GM12878 (cell line): Measurements from ENCODE around the gene CFAP157. TPM values are rescaled to one million over a fixed set of nuclear protein-coding genes. Genes with fewer than 3 reads are reported as not detected.

Experiments used
- ATAC-seq: fragments of 200-7000 bp; cut with Tn5 transposase; 3 replicates; pipeline ENCODE4 v1.9.1; 2020; ENCODE audit warnings: mild to moderate bottlenecking, moderate library complexity
- BruUV-seq: library from RNA; stranded (reverse); fragments of 400-500 nt; replicated peaks from 2 replicates; lab custom pipeline; 2021; lab: Mats Ljungman, UMichigan
- CTCF ChIA-PET: fragments of 300-600 bp; sonication (Branson Sonifier 250); formaldehyde crosslinking; extraction: SDS; loops from one replicate; lab custom pipeline; 2021; ENCODE audit warnings: inconsistent platforms; lab: Yijun Ruan, JAX
- POLR2A ChIA-PET: fragments of 350-600 bp; formaldehyde crosslinking; extraction: SDS; loops from one replicate; lab custom pipeline; 2021; ENCODE audit warnings: inconsistent platforms; lab: Charles Lee
- RAD21 ChIA-PET: fragments of 300-600 bp; sonication (Branson Sonifier 250); formaldehyde crosslinking; loops from one replicate; lab custom pipeline; 2023; ENCODE audit warnings: antibody characterized with exemption; ENCODE audit not compliant: unreplicated experiment; lab: Charles Lee
- SMC1A ChIA-PET: fragments of 300-600 bp; sonication (Branson Sonifier 250); formaldehyde crosslinking; loops from one replicate; lab custom pipeline; 2023; ENCODE audit not compliant: unreplicated experiment, uncharacterized antibody; lab: Charles Lee
- DNase-seq: peaks from one replicate; pipeline ENCODE4 v3.0.0-alpha.2; 2011; ENCODE audit warnings: low read depth, low spot score
- FAIRE-seq: peaks from 3 replicates; lab custom pipeline; 2011; peaks lifted over from hg19 to GRCh38; lab: Jason Lieb, UNC
- H2AFZ ChIP-seq: 2 replicates; pipeline ENCODE4 v1.6.0; 2011; ENCODE audit warnings: low read depth, low read length, control low read depth; ENCODE audit not compliant: control insufficient read depth
- H3K27ac ChIP-seq: 2 replicates; pipeline ENCODE4 v1.5.1; 2011; ENCODE audit warnings: control low read depth; ENCODE audit not compliant: control insufficient read depth, insufficient read depth
- H3K27me3 ChIP-seq, 2 experiments: replicated peaks in 1 of 2; 2 replicates each; pipeline versions ENCODE4 v1.6.0 to v1.6.1; 2011; ENCODE audit warnings: low read length in 1 of 2; ENCODE audit not compliant: control insufficient read depth in 2 of 2, insufficient read depth in 2 of 2
- H3K36me3 ChIP-seq, 2 experiments: 2 replicates each; pipeline ENCODE4 v1.5.1; 2011; ENCODE audit warnings: low read length in 1 of 2; ENCODE audit not compliant: control insufficient read depth in 2 of 2, insufficient read depth in 2 of 2
- H3K4me1 ChIP-seq: 2 replicates; pipeline ENCODE4 v1.6.1; 2011; ENCODE audit warnings: mild to moderate bottlenecking, low read length, moderate library complexity, mixed read lengths; ENCODE audit not compliant: control insufficient read depth, insufficient read depth
- H3K4me2 ChIP-seq: 2 replicates; pipeline ENCODE4 v1.6.0; 2011; ENCODE audit warnings: control low read depth; ENCODE audit not compliant: control insufficient read depth, insufficient read depth
- H3K4me3 ChIP-seq: fragments of 200-600 bp; sonication (generic); 2 replicates; pipeline ENCODE4 v1.5.1; 2016
- H3K79me2 ChIP-seq: 2 replicates; pipeline ENCODE4 v1.6.0; 2011; ENCODE audit warnings: low read length; ENCODE audit not compliant: control insufficient read depth, insufficient read depth
- H3K9ac ChIP-seq: 2 replicates; pipeline ENCODE4 v1.8.0; 2011; ENCODE audit warnings: low read length, control low read depth, mixed read lengths; ENCODE audit not compliant: control insufficient read depth, insufficient read depth
- H3K9me3 ChIP-seq: replicated peaks from 3 replicates; pipeline ENCODE4 v1.5.1; 2011; ENCODE audit warnings: mild to moderate bottlenecking, low read length; ENCODE audit not compliant: control insufficient read depth, insufficient read depth
- H4K20me1 ChIP-seq: 2 replicates; pipeline ENCODE4 v1.6.0; 2011; ENCODE audit not compliant: control insufficient read depth, insufficient read depth
- BMI1 ChIP-seq: fragments of 450-650 bp; IDR thresholded peaks from 2 replicates; pipeline ENCODE4 v1.6.1; 2016; ENCODE audit warnings: mild to moderate bottlenecking, moderate library complexity, borderline replicate concordance
- CBX5 ChIP-seq: sonication (generic); IDR thresholded peaks from 2 replicates; pipeline ENCODE4 v1.6.1; 2016; ENCODE audit warnings: low read depth, moderate library complexity, mild to moderate bottlenecking, inconsistent platforms
- CEBPB ChIP-seq, 2 experiments: fragments of 150-350 bp in 1 of 2; IDR thresholded peaks; 2 replicates each; pipeline ENCODE4 v1.6.1; 2012 to 2014; ENCODE audit warnings: low read depth in 2 of 2, low read length in 2 of 2, borderline replicate concordance in 1 of 2, inconsistent platforms in 1 of 2
- DPF2 ChIP-seq: fragments of 450-650 bp; IDR thresholded peaks from 2 replicates; pipeline ENCODE4 v1.6.1; 2017; ENCODE audit warnings: mild to moderate bottlenecking
- E2F4 ChIP-seq: IDR thresholded peaks from 2 replicates; pipeline ENCODE4 v1.6.1; 2012; ENCODE audit warnings: low read depth, low read length, improper control_type of control experiment
- FOS ChIP-seq: IDR thresholded peaks from 3 replicates; pipeline ENCODE4 v1.6.1; 2011; ENCODE audit warnings: borderline replicate concordance; ENCODE audit not compliant: insufficient read length; ENCODE audit errors: extremely low read depth
- HCFC1 ChIP-seq: fragments of 150-350 bp; IDR thresholded peaks from 2 replicates; pipeline ENCODE4 v1.6.1; 2014; ENCODE audit warnings: low read length
- KDM1A ChIP-seq: fragments of 200-600 bp; sonication (generic); IDR thresholded peaks from 2 replicates; pipeline ENCODE4 v1.6.1; 2016; ENCODE audit warnings: borderline replicate concordance
- LARP7 ChIP-seq: fragments of 450-650 bp; IDR thresholded peaks from 2 replicates; pipeline ENCODE4 v1.6.1; 2017; ENCODE audit warnings: mild to moderate bottlenecking
- MEF2B ChIP-seq: fragments of 450-650 bp; IDR thresholded peaks from 2 replicates; pipeline ENCODE4 v1.6.1; 2018; ENCODE audit warnings: mild to moderate bottlenecking, moderate library complexity; ENCODE audit not compliant: partially characterized antibody, poor library complexity, severe bottlenecking
- NFYA ChIP-seq: IDR thresholded peaks from 2 replicates; pipeline ENCODE4 v1.6.1; 2011; ENCODE audit warnings: low read depth, mild to moderate bottlenecking, low read length, improper control_type of control experiment, borderline replicate concordance
- POLR2AphosphoS2 ChIP-seq: IDR thresholded peaks from 2 replicates; pipeline ENCODE4 v1.6.1; 2011; ENCODE audit warnings: low read depth, mild to moderate bottlenecking, low read length, improper control_type of control experiment, moderate library complexity
- RB1 ChIP-seq: fragments of 450-650 bp; formaldehyde crosslinking; IDR thresholded peaks from 2 replicates; pipeline ENCODE4 v1.6.1; 2017; ENCODE audit warnings: mild to moderate bottlenecking, borderline replicate concordance
- RBBP5 ChIP-seq: fragments of 200-600 bp; sonication (generic); conservative IDR thresholded peaks from 2 replicates; pipeline ENCODE4 v1.6.1; 2016
- REST ChIP-seq: IDR thresholded peaks from 2 replicates; pipeline ENCODE4 v1.6.1; 2012; ENCODE audit warnings: mild to moderate bottlenecking, low read depth, low read length
- STAT3 ChIP-seq: IDR thresholded peaks from 2 replicates; pipeline ENCODE4 v1.6.1; 2011; ENCODE audit warnings: low read depth, low read length, improper control_type of control experiment
- SUPT20H ChIP-seq: IDR thresholded peaks from 2 replicates; pipeline ENCODE4 v1.6.1; 2011; ENCODE audit warnings: low read depth, mild to moderate bottlenecking, low read length, moderate library complexity, borderline replicate concordance; ENCODE audit not compliant: control insufficient read depth
- TCF7 ChIP-seq: IDR thresholded peaks from 2 replicates; pipeline ENCODE4 v1.6.1; 2014; ENCODE audit warnings: antibody characterized with exemption, borderline replicate concordance
- ZNF24 ChIP-seq: fragments of 450-650 bp; IDR thresholded peaks from 2 replicates; pipeline ENCODE4 v1.6.1; 2017; ENCODE audit warnings: antibody characterized with exemption, mild to moderate bottlenecking
- WGBS: methylation state at CpG from one replicate; pipeline ENCODE4 v1.1.6; 2016; ENCODE audit warnings: low lambda C conversion rate; ENCODE audit not compliant: insufficient replicate concordance, insufficient coverage; ENCODE audit errors: missing lambda C conversion rate; 5-methylcytosine and 5-hydroxymethylcytosine counted together
- in situ Hi-C: fragments of 300-500 bp; cut with MboI; formaldehyde crosslinking; loops from 9 replicates; pipeline ENCODE4 v1.14.3; 2018; ENCODE audit warnings: mixed read lengths
- intact Hi-C: fragments of 100-400 bp; cut with micrococcal nuclease; formaldehyde crosslinking; loops from one replicate; pipeline ENCODE4 v1.14.2; 2022; ENCODE audit not compliant: unreplicated experiment
- polyA plus RNA-seq, 11 experiments: library from polyadenylated mRNA; depleted of rRNA in 4 of 11; unstranded in 6 of 11; stranded (reverse) in 5 of 11; fragments of >200 nt; fragmentation: Nextera tagmentation in 4 of 11; fragmentation: Illumina TruSeq in 1 of 11; extraction: Ambion mirVana in 4 of 11; extraction: Trizol in 1 of 11; gene quantifications; 1 replicate in 1 of 11; 2 replicates in 10 of 11; pipeline versions ENCODE4 v1.2.1 to v1.2.3, GENCODE V29; 2011 to 2016; ENCODE audit warnings: inconsistent platforms in 2 of 11, missing spikeins in 2 of 11, low read depth in 1 of 11
- total RNA-seq, 4 experiments: library from RNA; depleted of rRNA in 3 of 4; stranded (reverse); fragments of >200 nt in 3 of 4; fragmentation: Illumina TruSeq in 1 of 4; extraction: Trizol in 1 of 4; gene quantifications; 2 replicates each; pipeline versions ENCODE4 v1.2.1 to v1.2.3, GENCODE V29; 2013 to 2021

The CFAP157 gene
- total and polyA plus RNA-seq, 10 of the 15 experiments (the other 5 are each of a cell fraction or from before 2014, with no cell fraction given), result 0.08 to 0.72 TPM; not detected in 8

GRCh38 chr9:127667127-127667844, 39.5 kb upstream of the CFAP157 start:
- Histone ChIP-seq H3K4me1 (no peaks in the 10 kb centered on the region), H4K20me1 (no peaks in the 10 kb centered on the region), H3K4me2 (no peak overlapping the region), H2AFZ (no peak overlapping the region), H3K4me3 (no peak overlapping the region), H3K27me3 (peaks cover 2 to 8% of the 10 kb centered on the region in 2 experiments; a peak in 3 of 4 replicates), H3K9me3 (no peaks in the 10 kb centered on the region), H3K27ac (no peak overlapping the region), H3K9ac (no peak overlapping the region), H3K79me2 (no peaks in the 10 kb centered on the region), H3K36me3 (no peaks in the 10 kb centered on the region)
- TF ChIP-seq POLR2AphosphoS2 (no peak), MEF2B (no peak), FOS (no peak), NFYA (no peak), ZNF24 (no peak), RBBP5 (no peak), E2F4 (no peak), STAT3 (no peak), REST (no peak), CEBPB (IDR thresholded peaks at IDR 0.05; ENCODE audit: borderline replicate concordance in 1 of 2, low read depth in 2 of 2, low read length in 2 of 2) (no peak), RB1 (no peak), SUPT20H (no peak), CBX5 (no peak), LARP7 (no peak), BMI1 (no peak), KDM1A (no peak), TCF7 (no peak), DPF2 (no peak), HCFC1 (no peak)
- in situ Hi-C loops (no loop called here), intact Hi-C loops (no loop called here)
- 14% methylated on average over 3 of the region's 3 CpGs for WGBS
- no peak for DNase-seq
- ChIA-PET CTCF (interaction anchor here (1.2 to 2.2 kb wide), 2 partner anchors 9 to 14 kb away, joined by 3 to 6 read pairs; no protein-coding TSS in a partner anchor), RAD21 (interaction anchor here (0.7 kb wide), 1 partner anchor 67 kb away, joined by 3 read pairs; the partner anchor contains the start of gene TOR2A), SMC1A (interaction anchor here (1.4 kb wide), 1 partner anchor 15 kb away, joined by 5 read pairs; no protein-coding TSS in a partner anchor), POLR2A (no interaction called here)
- no peak for ATAC-seq
- BruUV-seq, result no TSS peak
- no peak for FAIRE-seq
